GM12878 (cell line): ENCODE results near the gene NF1. TPM values are rescaled to one million over a fixed set of nuclear protein-coding genes. Genes with fewer than 3 reads are reported as not detected.

ENCODE experiments used
- ATAC-seq: fragments of 200-7000 bp; cut with Tn5 transposase; 3 replicates; pipeline ENCODE4 v1.9.1; 2020; ENCODE audit warnings: mild to moderate bottlenecking, moderate library complexity
- BruUV-seq: library from RNA; stranded (reverse); fragments of 400-500 nt; replicated peaks from 2 replicates; lab custom pipeline; 2021; lab: Mats Ljungman, UMichigan
- CTCF ChIA-PET: fragments of 300-600 bp; sonication (Branson Sonifier 250); formaldehyde crosslinking; extraction: SDS; loops from one replicate; lab custom pipeline; 2021; ENCODE audit warnings: inconsistent platforms; lab: Yijun Ruan, JAX
- POLR2A ChIA-PET: fragments of 350-600 bp; formaldehyde crosslinking; extraction: SDS; loops from one replicate; lab custom pipeline; 2021; ENCODE audit warnings: inconsistent platforms; lab: Charles Lee
- RAD21 ChIA-PET: fragments of 300-600 bp; sonication (Branson Sonifier 250); formaldehyde crosslinking; loops from one replicate; lab custom pipeline; 2023; ENCODE audit warnings: antibody characterized with exemption; ENCODE audit not compliant: unreplicated experiment; lab: Charles Lee
- SMC1A ChIA-PET: fragments of 300-600 bp; sonication (Branson Sonifier 250); formaldehyde crosslinking; loops from one replicate; lab custom pipeline; 2023; ENCODE audit not compliant: unreplicated experiment, uncharacterized antibody; lab: Charles Lee
- DNase-seq: peaks from one replicate; pipeline ENCODE4 v3.0.0-alpha.2; 2011; ENCODE audit warnings: low read depth, low spot score
- FAIRE-seq: peaks from 3 replicates; lab custom pipeline; 2011; peaks lifted over from hg19 to GRCh38; lab: Jason Lieb, UNC
- H2AFZ ChIP-seq: 2 replicates; pipeline ENCODE4 v1.6.0; 2011; ENCODE audit warnings: low read depth, low read length, control low read depth; ENCODE audit not compliant: control insufficient read depth
- H3K27ac ChIP-seq: 2 replicates; pipeline ENCODE4 v1.5.1; 2011; ENCODE audit warnings: control low read depth; ENCODE audit not compliant: control insufficient read depth, insufficient read depth
- H3K27me3 ChIP-seq, 2 experiments: replicated peaks in 1 of 2; 2 replicates each; pipeline versions ENCODE4 v1.6.0 to v1.6.1; 2011; ENCODE audit warnings: low read length in 1 of 2; ENCODE audit not compliant: control insufficient read depth in 2 of 2, insufficient read depth in 2 of 2
- H3K36me3 ChIP-seq, 2 experiments: 2 replicates each; pipeline ENCODE4 v1.5.1; 2011; ENCODE audit warnings: low read length in 1 of 2; ENCODE audit not compliant: control insufficient read depth in 2 of 2, insufficient read depth in 2 of 2
- H3K4me1 ChIP-seq: 2 replicates; pipeline ENCODE4 v1.6.1; 2011; ENCODE audit warnings: mild to moderate bottlenecking, low read length, moderate library complexity, mixed read lengths; ENCODE audit not compliant: control insufficient read depth, insufficient read depth
- H3K4me2 ChIP-seq: 2 replicates; pipeline ENCODE4 v1.6.0; 2011; ENCODE audit warnings: control low read depth; ENCODE audit not compliant: control insufficient read depth, insufficient read depth
- H3K4me3 ChIP-seq: fragments of 200-600 bp; sonication (generic); 2 replicates; pipeline ENCODE4 v1.5.1; 2016
- H3K79me2 ChIP-seq: 2 replicates; pipeline ENCODE4 v1.6.0; 2011; ENCODE audit warnings: low read length; ENCODE audit not compliant: control insufficient read depth, insufficient read depth
- H3K9ac ChIP-seq: 2 replicates; pipeline ENCODE4 v1.8.0; 2011; ENCODE audit warnings: low read length, control low read depth, mixed read lengths; ENCODE audit not compliant: control insufficient read depth, insufficient read depth
- H3K9me3 ChIP-seq: replicated peaks from 3 replicates; pipeline ENCODE4 v1.5.1; 2011; ENCODE audit warnings: mild to moderate bottlenecking, low read length; ENCODE audit not compliant: control insufficient read depth, insufficient read depth
- H4K20me1 ChIP-seq: 2 replicates; pipeline ENCODE4 v1.6.0; 2011; ENCODE audit not compliant: control insufficient read depth, insufficient read depth
- BHLHE40 ChIP-seq, 2 experiments: fragments of 450-650 bp in 1 of 2; IDR thresholded peaks; 2 replicates each; pipeline ENCODE4 v1.6.1; 2011 to 2017; ENCODE audit warnings: low read depth in 2 of 2, borderline replicate concordance in 1 of 2, improper control_type of control experiment in 1 of 2, low read length in 1 of 2, mild to moderate bottlenecking in 1 of 2
- FOXK2 ChIP-seq: fragments of 450-650 bp; IDR thresholded peaks from 2 replicates; pipeline ENCODE4 v1.6.1; 2017; ENCODE audit warnings: mild to moderate bottlenecking, moderate library complexity
- NR2C1 ChIP-seq: fragments of 450-650 bp; IDR thresholded peaks from 2 replicates; pipeline ENCODE4 v1.6.1; 2017; ENCODE audit warnings: antibody characterized with exemption, mild to moderate bottlenecking, moderate library complexity
- NR2C2 ChIP-seq: IDR thresholded peaks from 2 replicates; pipeline ENCODE4 v1.6.1; 2011; ENCODE audit warnings: borderline replicate concordance, low read depth; ENCODE audit not compliant: control insufficient read depth, insufficient read length
- WGBS: methylation state at CpG from one replicate; pipeline ENCODE4 v1.1.6; 2016; ENCODE audit warnings: low lambda C conversion rate; ENCODE audit not compliant: insufficient replicate concordance, insufficient coverage; ENCODE audit errors: missing lambda C conversion rate; 5-methylcytosine and 5-hydroxymethylcytosine counted together
- in situ Hi-C: fragments of 300-500 bp; cut with MboI; formaldehyde crosslinking; loops from 9 replicates; pipeline ENCODE4 v1.14.3; 2018; ENCODE audit warnings: mixed read lengths
- intact Hi-C: fragments of 100-400 bp; cut with micrococcal nuclease; formaldehyde crosslinking; loops from one replicate; pipeline ENCODE4 v1.14.2; 2022; ENCODE audit not compliant: unreplicated experiment
- polyA plus RNA-seq, 11 experiments: library from polyadenylated mRNA; depleted of rRNA in 4 of 11; unstranded in 6 of 11; stranded (reverse) in 5 of 11; fragments of >200 nt; fragmentation: Nextera tagmentation in 4 of 11; fragmentation: Illumina TruSeq in 1 of 11; extraction: Ambion mirVana in 4 of 11; extraction: Trizol in 1 of 11; gene quantifications; 1 replicate in 1 of 11; 2 replicates in 10 of 11; pipeline versions ENCODE4 v1.2.1 to v1.2.3, GENCODE V29; 2011 to 2016; ENCODE audit warnings: inconsistent platforms in 2 of 11, missing spikeins in 2 of 11, low read depth in 1 of 11
- total RNA-seq, 4 experiments: library from RNA; depleted of rRNA in 3 of 4; stranded (reverse); fragments of >200 nt in 3 of 4; fragmentation: Illumina TruSeq in 1 of 4; extraction: Trizol in 1 of 4; gene quantifications; 2 replicates each; pipeline versions ENCODE4 v1.2.1 to v1.2.3, GENCODE V29; 2013 to 2021
- TF ChIP-seq, protein P1 (sequence below): IDR thresholded peaks from 2 replicates; pipeline ENCODE4 v1.6.1; 2011; ENCODE audit warnings: borderline replicate concordance, low read depth, mild to moderate bottlenecking, moderate library complexity, low read length; ENCODE audit not compliant: insufficient read depth, poor library complexity, severe bottlenecking
- TF ChIP-seq, protein P2 (sequence below): IDR thresholded peaks from 2 replicates; pipeline ENCODE4 v1.6.1; 2012; ENCODE audit warnings: improper control_type of control experiment, low read depth, low read length; ENCODE audit not compliant: insufficient replicate concordance

NF1 gene
- total and polyA plus RNA-seq, 10 of the 15 experiments (the other 5 are each of a cell fraction or from before 2014, with no cell fraction given) = 2.5 to 31.8 (median 16.6) TPM

DNA sequence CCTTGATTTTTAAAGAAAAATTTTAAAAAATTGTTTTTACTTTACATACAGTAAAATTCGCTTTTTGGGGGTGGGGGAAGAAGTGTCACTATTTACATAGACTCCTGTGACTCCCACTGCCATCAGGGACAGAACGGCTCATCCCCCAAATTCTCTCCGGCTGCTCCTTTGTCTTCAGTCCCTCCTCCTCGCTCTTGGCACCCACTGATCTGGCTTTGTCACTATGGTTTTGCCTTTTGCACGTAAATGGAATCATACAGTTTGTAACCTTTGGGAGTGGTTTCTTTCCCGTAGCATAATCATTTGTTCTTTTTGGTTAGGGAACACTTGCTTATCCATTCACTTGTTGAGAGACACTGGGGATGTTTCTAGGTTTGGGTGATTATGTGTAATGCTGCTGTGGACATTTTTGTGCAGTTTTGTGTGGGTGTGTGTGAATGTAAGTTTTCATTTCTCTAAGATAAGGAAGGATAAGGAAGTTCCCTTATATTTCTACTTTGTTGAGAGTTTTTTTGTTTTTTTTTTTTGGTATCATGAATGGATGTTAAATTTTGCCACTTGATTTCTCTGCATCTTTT, 324.1 kb downstream of the NF1 start:
- DNase-seq = no peak
- Histone ChIP-seq H3K4me1 (no peaks in the 10 kb centered on the region), H3K79me2 (no peaks in the 10 kb centered on the region), H3K9me3 (no peaks in the 10 kb centered on the region; the same call in 2 of the 3 replicates), H3K27ac (no peak overlapping the region), H2AFZ (no peak overlapping the region), H3K27me3 (no peaks in the 10 kb centered on the region)
- in situ Hi-C loops = no loop called here
- BruUV-seq = no TSS peak
- no peak for FAIRE-seq
- intact Hi-C loops = no loop called here
- WGBS = 18% methylated on average over 6 of the region's 6 CpGs
- POLR2A ChIA-PET = no interaction called here
- TF ChIP-seq, protein P1, sequence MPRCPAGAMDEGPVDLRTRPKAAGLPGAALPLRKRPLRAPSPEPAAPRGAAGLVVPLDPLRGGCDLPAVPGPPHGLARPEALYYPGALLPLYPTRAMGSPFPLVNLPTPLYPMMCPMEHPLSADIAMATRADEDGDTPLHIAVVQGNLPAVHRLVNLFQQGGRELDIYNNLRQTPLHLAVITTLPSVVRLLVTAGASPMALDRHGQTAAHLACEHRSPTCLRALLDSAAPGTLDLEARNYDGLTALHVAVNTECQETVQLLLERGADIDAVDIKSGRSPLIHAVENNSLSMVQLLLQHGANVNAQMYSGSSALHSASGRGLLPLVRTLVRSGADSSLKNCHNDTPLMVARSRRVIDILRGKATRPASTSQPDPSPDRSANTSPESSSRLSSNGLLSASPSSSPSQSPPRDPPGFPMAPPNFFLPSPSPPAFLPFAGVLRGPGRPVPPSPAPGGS = no peak
- no peak for TF ChIP-seq FOXK2
- no peak for TF ChIP-seq NR2C1
- TF ChIP-seq, protein P2, sequence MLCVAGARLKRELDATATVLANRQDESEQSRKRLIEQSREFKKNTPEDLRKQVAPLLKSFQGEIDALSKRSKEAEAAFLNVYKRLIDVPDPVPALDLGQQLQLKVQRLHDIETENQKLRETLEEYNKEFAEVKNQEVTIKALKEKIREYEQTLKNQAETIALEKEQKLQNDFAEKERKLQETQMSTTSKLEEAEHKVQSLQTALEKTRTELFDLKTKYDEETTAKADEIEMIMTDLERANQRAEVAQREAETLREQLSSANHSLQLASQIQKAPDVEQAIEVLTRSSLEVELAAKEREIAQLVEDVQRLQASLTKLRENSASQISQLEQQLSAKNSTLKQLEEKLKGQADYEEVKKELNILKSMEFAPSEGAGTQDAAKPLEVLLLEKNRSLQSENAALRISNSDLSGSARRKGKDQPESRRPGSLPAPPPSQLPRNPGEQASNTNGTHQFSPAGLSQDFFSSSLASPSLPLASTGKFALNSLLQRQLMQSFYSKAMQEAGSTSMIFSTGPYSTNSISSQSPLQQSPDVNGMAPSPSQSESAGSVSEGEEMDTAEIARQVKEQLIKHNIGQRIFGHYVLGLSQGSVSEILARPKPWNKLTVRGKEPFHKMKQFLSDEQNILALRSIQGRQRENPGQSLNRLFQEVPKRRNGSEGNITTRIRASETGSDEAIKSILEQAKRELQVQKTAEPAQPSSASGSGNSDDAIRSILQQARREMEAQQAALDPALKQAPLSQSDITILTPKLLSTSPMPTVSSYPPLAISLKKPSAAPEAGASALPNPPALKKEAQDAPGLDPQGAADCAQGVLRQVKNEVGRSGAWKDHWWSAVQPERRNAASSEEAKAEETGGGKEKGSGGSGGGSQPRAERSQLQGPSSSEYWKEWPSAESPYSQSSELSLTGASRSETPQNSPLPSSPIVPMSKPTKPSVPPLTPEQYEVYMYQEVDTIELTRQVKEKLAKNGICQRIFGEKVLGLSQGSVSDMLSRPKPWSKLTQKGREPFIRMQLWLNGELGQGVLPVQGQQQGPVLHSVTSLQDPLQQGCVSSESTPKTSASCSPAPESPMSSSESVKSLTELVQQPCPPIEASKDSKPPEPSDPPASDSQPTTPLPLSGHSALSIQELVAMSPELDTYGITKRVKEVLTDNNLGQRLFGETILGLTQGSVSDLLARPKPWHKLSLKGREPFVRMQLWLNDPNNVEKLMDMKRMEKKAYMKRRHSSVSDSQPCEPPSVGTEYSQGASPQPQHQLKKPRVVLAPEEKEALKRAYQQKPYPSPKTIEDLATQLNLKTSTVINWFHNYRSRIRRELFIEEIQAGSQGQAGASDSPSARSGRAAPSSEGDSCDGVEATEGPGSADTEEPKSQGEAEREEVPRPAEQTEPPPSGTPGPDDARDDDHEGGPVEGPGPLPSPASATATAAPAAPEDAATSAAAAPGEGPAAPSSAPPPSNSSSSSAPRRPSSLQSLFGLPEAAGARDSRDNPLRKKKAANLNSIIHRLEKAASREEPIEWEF = no peak
- no peak for TF ChIP-seq BHLHE40 (IDR thresholded peaks at IDR 0.05; ENCODE audit: borderline replicate concordance in 1 of 2, low read depth in 2 of 2, low read length in 1 of 2)
- no peak for TF ChIP-seq NR2C2
- TF ChIP-seq, all 136 proteins: peak for 0
- H3K9ac ChIP-seq = no peak overlapping the region
- H3K4me3 ChIP-seq = no peak overlapping the region
- CTCF ChIA-PET = no interaction called here
- H3K4me2 ChIP-seq = no peak overlapping the region
- RAD21 ChIA-PET = no interaction called here
- H4K20me1 ChIP-seq = no peaks in the 10 kb centered on the region
- SMC1A ChIA-PET = no interaction called here
- ATAC-seq = no peak
- no peaks in the 10 kb centered on the region for H3K36me3 ChIP-seq
